ENCODE data around the gene MED12.

DNA sequence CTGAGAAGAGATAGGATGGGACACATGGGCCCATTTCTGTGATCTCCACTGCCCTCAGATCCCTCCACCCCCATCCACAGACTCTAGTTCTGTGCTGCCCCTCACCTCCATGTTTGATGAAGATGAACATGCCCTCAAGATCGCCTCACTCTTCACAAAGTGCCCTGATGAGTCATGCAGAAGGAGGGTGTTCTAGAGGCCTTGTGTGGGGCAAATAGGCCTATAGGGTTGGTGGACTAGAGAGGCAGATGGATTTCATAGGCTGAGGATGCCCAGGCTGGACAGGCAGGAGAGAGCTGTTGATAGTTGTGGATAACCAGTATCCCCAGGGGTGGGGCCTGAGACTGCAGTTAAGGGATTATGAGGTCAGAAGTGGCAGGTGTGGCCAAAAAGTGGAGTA is 12.0 kb upstream of the MED12 start, which contains the start of gene CXorf65:
- TF ChIP-seq POLR2A (IDR thresholded peaks at IDR 0.05; ENCODE audit: low read length) (peak; percentile 34), GATA1 (IDR thresholded peaks at IDR 0.05; ENCODE audit: low read depth, low read length) (no peak)
